GM21529 (cell line): ENCODE data around the gene CFTR.
A peak's percentile ranks its signal among the peaks of the same experiment; 100 is the strongest.
"Not testable (repeated sequence)": the region's sequence is repeated elsewhere in the genome, so short reads cannot be mapped to it uniquely, and the experiment has no call there.

Experiments
- ATAC-seq: cut with Tn5 transposase; IDR thresholded peaks from one replicate; pipeline ENCODE4 v1.9.1; 2021; ENCODE audit not compliant: unreplicated experiment

Gene CFTR

GRCh38 chr7:117479225-117480054, at the start of gene CFTR:
TSS of gene CFTR (plus strand) at chr7:117480025. CDS start at chr7:117480095, 70 bp downstream.
- ATAC-seq = no peak

GRCh38 chr7:117435475-117436043, 44.3 kb upstream of the CFTR start:
- peak; percentile 98 for ATAC-seq

GRCh38 chr7:117444646-117445045, 35.2 kb upstream of the CFTR start:
- ATAC-seq = no peak

GRCh38 chr7:117445206-117445605, 34.6 kb upstream of the CFTR start:
- ATAC-seq = no peak

- ATAC-seq = no peak
Observed at GRCh38 chr7:117446220-117446815, 33.5 kb upstream of the CFTR start.

- ATAC-seq = no peak
Observed at GRCh38 chr7:117448655-117449054, 31.2 kb upstream of the CFTR start.

GRCh38 chr7:117458977-117459583, 20.7 kb upstream of the CFTR start:
- no peak for ATAC-seq

GRCh38 chr7:117459735-117460134, 20.1 kb upstream of the CFTR start:
- no peak for ATAC-seq

GRCh38 chr7:117460815-117461214, 19.0 kb upstream of the CFTR start:
- not testable (repeated sequence) for ATAC-seq

- no peak for ATAC-seq
Observed at GRCh38 chr7:117468174-117468573, 11.7 kb upstream of the CFTR start.

- ATAC-seq = peak; percentile 57
Observed at GRCh38 chr7:117470777-117471176, 9.0 kb upstream of the CFTR start.

- ATAC-seq = no peak
Observed at GRCh38 chr7:117472335-117472734, 7.5 kb upstream of the CFTR start.

GRCh38 chr7:117476557-117477215, 3.1 kb upstream of the CFTR start:
- no peak for ATAC-seq

GRCh38 chr7:117478836-117479224, 995 bp upstream of the CFTR start:
- ATAC-seq = no peak

- ATAC-seq = no peak
Observed at GRCh38 chr7:117480055-117480362, 184 bp downstream of the CFTR start.

- ATAC-seq = no peak
Observed at GRCh38 chr7:117480978-117481377, 1.2 kb downstream of the CFTR start.

GRCh38 chr7:117485118-117485620, 5.3 kb downstream of the CFTR start:
- no peak for ATAC-seq

- ATAC-seq = no peak
Observed at GRCh38 chr7:117489016-117489415, 9.2 kb downstream of the CFTR start.

- no peak for ATAC-seq
Observed at GRCh38 chr7:117489430-117489829, 9.6 kb downstream of the CFTR start.

GRCh38 chr7:117489911-117490310, 10.1 kb downstream of the CFTR start:
- ATAC-seq = no peak

- no peak for ATAC-seq
Observed at GRCh38 chr7:117492649-117493048, 12.8 kb downstream of the CFTR start.
